OCI-LY1 (cell line): ENCODE results near the gene RAB1A.

Experiments used
- CTCF ChIP-seq: fragments of 200-600 bp; sonication (generic), shearing (Covaris generic); IDR thresholded peaks from 2 replicates; pipeline ENCODE4 v1.5.1; 2017; ENCODE audit warnings: mild to moderate bottlenecking, antibody characterized with exemption, low read length, moderate library complexity, mixed read lengths
- EZH2 ChIP-seq: fragments of 200-600 bp; sonication (generic), shearing (Covaris generic); IDR thresholded peaks from 2 replicates; pipeline ENCODE4 v1.8.0; 2017; ENCODE audit warnings: borderline replicate concordance, mixed run types, mild to moderate bottlenecking, antibody characterized with exemption, low read length, moderate library complexity, mixed read lengths

GRCh38 chr2:65069439-65069824 lies 60.5 kb downstream of the RAB1A start:
- TF ChIP-seq CTCF (no peak), EZH2 (no peak)
